ENCODE measurements around the gene ZNF687.

The ZNF687 gene

DNA sequence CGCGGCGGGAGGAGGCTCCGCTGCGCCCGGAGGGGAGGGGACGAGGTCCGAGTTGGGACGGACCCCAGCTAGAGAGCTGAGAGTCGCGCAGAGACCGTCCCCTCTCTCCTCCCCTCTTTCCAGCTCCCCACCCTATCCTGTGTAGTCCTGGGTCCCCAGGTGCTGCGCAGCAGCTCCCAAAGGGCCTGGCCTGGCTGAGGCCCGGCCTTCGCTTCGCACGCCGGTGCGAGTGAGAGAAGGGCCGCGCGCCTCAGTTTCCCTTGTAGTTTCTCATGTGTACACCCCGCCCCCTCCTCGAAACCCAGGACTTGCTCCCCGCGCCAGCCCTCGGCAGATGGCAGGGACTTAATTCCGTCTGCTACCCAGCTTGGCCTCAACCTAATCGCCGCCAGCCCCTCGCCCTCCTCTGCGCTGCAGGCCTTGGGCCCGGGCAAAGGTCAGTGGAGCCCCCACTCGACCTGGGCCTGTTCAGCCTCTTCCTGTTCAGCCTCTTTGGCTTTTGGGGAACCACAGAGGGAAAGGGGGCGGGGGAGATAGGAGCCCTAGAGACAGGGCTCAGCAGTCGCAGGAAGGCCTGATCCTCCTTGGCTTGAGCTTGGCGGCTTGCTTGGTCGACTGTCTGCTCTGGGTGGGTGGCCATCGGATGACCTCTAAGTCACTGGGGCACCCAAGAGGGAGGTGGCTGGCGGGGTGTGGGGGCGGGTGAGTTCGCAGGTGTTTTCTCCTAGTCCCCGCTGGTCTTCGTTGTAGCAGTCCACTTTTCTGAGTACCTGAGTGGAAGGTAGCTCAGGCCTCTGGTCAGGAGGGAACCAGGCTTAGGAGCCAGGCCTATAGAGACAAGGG is 1.0 kb downstream of the ZNF687 start:
- peak; percentile 19 to 52 for DNase-seq

DNA sequence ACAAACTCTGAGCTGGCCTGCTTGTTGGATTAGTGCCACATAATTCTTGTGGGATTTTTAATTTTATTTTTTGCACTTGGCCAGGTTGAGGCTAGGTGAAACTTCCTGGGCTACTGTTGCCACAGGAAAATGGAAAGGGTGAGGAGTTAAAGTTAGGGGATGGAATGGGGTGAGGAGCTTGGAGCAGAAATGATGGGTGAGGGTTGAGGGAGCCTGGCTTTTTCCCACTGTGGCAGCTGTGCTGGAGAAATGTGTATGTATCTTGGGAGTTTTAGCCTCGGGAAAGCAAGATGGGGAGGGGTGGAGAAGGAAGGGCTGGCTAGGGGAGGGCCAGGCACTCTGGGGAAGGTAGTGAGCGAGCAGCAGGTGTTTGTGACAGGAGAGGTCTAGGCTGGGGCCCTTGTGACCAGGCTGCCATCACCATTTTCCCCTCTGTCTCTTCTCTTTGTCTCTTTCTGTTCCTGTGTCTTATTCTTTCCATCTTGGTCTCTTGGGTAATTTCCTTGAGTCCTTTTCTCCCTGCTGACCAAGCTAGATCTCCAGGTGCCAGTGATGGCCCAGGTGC is 2.0 kb downstream of the ZNF687 start:
- DNase-seq: no peak

DNA sequence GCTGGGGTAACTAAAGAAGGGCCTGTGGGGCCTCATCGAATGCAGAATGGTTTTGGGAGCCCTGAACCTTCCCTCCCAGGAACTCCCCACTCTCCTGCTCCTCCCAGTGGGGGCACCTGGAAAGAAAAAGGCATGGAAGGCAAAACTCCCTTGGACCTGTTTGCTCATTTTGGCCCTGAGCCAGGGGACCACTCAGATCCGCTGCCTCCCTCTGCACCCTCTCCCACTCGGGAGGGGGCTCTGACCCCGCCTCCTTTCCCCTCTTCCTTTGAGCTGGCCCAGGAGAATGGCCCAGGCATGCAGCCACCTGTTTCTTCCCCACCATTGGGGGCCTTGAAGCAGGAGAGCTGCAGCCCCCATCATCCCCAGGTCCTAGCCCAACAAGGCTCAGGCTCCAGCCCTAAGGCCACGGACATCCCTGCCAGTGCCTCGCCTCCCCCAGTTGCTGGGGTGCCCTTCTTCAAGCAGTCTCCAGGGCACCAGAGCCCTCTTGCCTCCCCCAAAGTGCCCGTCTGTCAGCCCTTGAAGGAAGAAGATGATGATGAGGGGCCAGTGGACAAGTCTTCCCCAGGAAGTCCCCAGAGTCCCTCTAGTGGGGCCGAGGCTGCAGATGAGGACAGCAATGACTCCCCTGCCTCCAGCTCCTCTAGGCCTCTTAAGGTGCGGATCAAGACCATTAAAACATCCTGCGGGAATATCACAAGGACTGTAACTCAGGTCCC is 4.7 kb downstream of the ZNF687 start:
- no peak for DNase-seq

DNA sequence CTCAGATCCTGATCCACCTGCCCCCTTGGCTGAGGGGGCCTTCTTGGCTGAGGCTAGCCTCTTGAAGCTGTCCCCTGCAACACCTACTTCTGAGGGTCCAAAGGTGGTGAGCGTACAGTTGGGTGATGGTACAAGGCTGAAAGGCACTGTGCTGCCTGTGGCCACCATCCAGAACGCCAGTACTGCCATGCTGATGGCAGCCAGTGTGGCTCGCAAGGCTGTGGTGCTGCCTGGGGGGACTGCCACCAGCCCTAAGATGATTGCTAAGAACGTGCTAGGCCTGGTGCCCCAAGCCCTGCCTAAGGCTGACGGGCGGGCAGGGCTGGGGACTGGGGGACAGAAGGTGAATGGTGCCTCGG is 5.2 kb downstream of the ZNF687 start:
- no peak for DNase-seq

DNA sequence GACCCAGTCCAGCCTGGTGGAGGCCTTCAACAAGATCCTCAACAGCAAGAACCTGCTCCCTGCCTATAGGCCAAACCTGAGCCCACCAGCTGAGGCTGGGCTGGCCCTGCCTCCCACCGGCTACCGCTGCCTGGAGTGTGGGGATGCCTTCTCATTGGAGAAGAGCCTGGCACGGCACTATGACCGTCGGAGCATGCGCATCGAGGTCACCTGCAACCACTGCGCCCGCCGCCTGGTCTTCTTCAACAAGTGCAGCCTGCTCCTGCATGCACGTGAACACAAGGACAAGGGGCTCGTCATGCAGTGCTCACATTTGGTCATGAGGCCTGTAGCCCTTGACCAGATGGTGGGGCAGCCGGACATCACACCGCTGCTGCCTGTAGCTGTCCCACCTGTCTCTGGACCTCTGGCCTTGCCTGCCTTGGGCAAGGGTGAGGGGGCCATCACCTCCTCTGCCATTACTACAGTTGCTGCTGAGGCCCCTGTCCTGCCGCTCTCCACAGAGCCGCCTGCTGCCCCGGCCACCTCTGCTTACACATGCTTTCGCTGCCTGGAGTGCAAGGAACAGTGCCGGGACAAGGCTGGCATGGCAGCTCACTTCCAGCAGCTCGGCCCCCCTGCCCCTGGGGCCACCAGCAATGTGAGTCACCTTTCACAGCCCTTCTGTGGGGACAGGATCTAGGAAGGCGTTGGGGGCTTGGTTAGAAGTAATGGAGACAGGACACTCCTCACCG is 5.8 kb downstream of the ZNF687 start:
- DNase-seq: no peak

DNA sequence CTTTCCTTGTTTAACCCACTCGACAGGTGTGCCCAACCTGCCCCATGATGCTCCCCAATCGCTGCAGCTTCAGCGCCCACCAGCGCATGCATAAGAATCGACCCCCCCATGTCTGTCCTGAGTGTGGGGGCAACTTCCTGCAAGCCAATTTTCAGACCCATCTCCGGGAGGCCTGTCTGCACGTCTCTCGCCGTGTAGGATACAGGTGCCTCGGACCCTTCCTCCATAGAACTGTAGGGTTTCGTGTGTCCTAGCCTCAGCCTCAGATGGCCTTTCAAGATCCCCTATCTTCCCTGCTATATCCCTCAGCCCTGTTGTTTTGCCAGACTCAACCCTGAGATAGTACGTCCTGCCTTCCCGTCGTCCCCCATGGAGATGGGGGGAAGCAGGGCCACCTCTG is 6.4 kb downstream of the ZNF687 start:
- no peak for DNase-seq

DNA sequence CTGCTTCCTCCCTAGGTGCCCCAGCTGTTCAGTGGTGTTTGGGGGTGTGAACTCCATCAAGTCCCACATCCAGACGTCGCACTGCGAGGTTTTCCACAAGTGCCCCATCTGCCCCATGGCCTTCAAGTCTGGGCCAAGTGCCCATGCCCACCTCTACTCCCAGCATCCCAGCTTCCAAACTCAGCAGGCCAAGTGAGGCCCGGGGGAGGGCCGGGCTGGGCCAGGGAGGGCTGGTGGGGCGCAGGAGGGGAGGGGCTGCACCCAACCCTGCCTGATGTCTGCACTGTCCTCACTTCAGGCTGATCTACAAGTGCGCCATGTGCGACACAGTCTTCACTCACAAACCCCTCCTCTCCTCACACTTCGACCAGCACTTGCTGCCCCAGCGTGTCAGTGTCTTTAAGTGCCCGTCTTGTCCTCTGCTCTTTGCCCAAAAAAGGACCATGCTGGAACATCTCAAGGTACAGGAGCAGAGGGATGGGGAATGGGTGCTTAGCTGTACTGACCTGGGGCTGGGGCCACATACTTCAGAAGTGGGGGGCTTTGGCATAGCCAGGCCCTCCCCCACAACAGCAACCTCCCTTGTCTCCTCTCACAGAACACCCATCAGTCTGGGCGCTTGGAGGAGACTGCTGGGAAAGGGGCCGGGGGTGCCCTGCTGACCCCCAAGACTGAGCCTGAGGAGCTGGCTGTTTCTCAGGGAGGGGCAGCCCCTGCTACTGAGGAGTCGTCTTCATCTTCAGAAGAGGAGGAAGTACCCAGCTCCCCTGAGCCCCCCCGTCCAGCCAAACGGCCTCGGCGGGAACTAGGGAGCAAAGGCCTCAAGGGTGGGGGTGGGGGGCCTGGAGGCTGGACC is 7.2 kb downstream of the ZNF687 start:
- DNase-seq: no peak

DNA sequence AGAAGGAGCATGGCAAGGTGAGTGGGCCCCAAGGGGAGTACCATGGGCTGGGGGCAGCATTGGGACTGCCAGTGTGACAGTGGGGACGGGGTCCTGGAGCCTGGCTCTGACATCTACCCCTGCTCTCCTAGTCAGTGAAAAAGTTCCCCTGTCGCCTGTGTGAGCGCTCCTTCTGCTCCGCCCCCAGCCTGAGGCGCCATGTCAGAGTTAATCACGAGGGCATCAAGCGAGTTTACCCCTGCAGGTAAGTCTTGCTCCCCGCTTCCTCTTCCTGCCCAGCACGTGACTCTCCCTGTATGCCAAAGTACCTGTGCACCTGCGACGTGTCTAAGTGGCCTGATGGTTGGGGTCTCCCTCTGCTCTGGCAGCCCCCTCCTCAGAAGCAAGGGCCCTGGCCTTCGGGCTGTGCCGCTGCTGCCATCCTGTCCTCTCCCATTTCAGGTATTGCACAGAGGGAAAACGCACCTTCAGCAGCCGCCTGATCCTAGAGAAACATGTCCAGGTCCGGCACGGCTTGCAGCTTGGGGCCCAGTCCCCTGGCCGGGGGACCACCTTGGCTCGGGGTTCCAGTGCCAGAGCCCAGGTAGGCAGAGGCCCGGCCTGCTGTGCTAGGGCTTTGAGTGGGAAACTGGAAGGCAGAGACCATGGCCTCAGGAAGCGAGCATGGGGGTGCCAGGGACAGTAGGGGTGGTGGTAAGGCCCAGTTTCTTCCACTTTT is 8.1 kb downstream of the ZNF687 start:
- DNase-seq: no peak

DNA sequence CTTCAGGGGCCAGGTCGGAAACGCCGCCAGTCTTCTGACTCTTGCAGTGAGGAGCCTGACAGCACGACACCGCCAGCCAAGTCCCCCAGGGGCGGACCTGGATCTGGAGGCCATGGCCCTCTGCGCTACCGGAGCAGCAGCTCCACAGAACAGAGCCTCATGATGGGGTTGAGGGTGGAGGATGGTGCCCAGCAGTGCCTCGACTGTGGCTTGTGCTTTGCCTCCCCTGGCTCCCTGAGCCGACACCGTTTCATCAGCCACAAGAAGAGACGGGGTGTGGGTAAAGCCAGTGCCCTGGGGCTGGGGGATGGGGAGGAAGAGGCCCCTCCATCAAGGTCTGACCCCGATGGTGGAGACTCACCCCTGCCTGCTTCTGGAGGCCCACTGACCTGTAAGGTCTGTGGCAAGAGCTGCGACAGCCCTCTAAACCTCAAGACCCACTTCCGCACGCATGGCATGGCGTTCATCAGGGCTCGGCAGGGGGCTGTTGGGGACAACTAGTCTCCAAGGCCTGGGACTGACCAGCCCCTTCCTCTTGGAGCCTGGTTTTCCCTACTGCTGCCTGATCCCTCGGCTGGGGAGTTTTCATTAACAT is 8.7 kb downstream of the ZNF687 start:
- no peak for DNase-seq

DNA sequence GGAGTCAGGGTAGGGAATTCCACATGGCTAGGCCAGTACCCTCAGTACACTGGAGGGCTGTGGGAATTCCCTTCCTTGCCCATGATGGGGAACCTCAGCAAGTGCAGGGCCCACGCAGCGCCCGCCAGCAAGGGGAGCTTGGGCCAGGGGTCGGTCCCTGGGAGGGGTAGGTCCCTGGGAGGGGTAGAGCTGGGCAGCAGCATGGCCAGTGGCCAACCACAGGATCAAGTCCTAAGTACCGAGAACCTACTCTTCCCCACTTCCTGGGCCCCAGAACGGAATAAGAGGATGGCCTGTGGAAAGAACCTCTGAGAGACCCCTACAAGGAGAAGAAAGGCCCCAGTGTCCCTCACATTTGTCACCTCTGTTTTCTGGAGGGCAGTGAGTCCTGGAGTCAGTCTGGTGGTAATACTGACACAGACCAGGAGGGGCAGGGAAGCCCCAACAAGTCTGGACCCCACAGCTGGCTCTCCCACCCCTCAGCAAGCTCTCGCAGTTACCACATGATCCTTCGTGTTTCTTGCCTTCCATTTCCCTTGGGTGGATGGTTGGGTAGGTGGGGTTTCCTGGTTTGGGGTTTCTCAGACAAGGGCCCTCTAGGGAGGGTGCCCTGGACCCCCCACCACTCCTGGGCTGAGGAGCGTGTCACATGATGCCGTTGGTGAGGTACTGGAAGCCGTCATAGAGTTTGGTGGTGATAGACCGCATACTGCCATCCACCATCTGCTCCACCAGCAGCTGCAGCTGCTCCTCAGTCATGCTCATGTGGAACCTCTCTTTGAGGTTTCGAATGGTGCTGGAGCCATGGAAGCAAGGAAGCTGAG is 10.3 kb downstream of the ZNF687 start:
- DNase-seq: peak in 1 of 2 donors; percentile 15

DNA sequence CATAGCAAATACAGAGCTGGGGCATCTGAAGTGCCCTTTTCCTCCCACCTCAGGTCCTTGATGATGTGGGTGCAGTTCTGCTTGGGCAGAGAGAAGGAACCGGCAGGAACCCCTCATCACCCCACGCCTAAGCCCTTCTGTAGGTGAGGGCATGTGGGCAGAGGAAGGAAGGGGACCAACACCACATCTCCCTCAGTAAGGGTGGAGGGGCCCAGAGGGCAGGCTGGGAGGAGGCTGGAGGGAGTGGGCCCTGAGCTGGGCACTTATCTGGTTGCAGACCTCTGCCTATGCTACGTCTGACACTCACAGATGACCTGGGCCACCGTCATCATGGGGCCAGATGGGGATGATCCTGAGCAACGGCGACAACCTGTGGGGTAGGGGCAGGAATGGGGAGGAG is 11.0 kb downstream of the ZNF687 start:
- DNase-seq: no peak

DNA sequence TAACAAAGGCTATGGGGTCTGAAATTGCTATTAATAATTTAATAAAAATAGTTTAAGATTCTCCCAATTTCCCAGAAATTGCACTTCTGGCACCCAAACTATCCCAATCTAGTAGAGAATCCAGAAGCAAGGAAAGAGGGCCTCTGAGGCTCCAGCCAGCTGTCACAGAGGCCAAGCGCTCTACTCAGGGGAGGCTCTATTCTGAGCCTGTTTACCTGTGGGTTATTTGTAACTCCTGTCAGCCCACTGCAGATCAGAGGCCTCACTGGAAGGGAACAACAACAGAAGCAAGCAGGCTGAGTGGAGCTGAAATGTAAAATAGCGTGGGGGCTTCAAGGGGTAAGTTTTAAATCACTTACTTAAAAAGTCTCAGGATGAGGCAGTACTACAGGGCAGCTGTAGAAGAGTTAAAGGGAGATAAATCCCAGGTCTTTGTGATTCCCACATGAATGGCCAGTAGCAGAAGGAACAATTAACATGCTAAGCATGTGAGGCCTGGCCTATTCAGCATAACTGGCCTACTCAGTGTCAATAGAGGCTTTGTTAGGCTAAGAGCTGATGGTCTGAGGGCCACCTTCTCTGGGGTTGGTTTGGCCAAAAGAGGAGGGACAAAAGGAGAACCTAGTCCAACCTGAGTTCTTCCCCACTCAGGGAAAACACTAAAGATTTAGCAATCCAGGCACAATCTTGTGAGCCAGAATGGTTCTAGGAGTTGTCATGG is 12.8 kb downstream of the ZNF687 start:
- DNase-seq: no peak

DNA sequence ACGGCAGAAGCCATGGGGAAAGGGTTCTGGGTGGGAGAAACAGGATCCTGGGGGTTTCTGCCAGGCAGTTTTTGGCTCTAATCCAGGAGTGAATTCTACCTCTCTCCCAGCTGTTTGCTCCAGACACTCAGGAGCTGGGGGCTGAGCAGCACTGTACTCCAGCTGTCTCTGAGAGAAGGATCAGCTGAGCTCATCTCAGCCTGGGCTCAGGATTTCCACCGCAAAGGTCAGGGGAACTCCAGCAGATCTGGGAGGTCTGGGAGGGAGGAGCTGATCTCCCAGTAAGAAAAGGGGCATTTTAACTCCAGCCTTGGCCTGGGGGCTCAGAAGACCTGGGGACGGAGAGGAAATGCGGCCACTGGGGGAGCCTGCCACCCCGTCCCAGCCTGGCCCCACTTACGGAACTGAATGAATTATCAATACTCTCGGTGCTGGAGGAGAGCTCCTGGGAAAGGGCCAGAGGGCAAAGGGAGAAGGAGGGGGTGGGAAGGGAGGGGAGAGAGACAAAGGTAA is 27.8 kb downstream of the ZNF687 start:
- no peak for DNase-seq

DNA sequence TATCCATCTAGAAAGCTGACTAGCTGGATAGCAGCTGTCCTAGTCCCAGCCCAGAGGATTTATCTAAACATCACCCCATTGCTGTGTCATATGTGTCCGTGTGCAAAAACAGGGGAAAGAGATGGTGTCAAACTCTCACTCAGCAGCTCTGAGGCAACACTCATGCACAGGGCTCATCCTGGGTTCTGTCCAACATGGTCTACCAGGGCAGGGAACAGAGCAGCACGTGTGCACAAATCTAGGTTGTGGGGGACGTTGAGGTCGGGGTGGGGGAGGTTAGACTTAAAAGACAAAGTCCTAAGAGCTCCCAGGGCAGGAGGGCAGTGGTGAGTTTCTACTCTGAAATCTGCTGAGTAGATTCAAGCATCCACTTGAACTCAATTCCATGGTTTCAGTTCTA is 28.9 kb downstream of the ZNF687 start:
- no peak for DNase-seq

DNA sequence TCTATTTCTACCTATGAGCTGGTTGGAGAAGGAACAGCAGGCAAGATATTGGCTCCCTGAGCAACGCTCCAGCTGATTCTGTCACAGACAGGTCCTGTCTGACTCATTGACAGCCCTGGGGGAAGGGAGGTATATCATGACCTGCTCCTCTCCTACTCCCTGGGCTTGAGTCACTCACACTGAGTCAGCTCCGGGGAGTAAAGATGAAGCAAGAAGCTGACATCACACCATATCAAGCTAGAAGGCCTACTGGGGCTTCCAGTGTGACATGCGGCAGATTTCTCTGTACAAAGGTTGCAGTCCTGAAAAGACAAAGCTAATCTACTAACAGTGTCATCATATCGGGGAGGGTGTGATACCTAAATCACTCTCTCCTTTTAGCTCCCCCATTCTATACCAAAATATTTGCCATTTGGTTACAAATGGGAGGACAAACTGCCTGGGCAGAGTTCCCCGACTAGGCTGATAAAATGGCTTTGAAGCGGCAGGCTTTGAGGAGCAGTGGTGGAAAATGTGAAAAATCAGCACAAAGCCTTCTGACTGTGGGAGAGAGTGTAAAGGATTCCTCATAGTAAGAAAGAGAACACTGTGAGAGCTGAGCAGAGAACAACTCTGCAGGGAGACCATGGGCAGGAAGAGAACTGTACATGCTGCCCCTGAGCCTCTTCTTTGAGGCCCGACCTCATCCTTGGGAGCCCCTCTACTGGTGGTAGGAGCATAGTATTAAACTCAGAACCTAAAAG is 29.7 kb downstream of the ZNF687 start:
- peak; percentile 34 to 81 for DNase-seq

DNA sequence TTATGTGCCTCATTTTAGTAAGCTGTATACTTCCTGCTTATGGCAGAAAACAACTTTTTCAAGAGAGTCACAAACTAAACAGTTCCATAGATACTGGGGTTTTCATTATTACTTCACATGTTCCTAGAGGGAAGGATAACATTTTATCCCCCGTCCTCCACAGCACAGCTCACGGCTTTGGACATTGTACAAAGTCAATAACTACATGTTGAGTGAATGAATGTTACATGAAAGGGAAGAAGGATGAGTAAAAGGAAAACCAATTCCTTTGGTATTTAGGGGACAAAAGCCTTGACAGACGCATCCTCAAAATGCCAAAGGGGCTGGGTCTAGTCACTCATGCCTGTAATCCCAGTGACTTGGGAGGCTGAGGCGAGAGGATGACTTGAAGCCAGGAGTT is 30.3 kb downstream of the ZNF687 start:
- no peak for DNase-seq

DNA sequence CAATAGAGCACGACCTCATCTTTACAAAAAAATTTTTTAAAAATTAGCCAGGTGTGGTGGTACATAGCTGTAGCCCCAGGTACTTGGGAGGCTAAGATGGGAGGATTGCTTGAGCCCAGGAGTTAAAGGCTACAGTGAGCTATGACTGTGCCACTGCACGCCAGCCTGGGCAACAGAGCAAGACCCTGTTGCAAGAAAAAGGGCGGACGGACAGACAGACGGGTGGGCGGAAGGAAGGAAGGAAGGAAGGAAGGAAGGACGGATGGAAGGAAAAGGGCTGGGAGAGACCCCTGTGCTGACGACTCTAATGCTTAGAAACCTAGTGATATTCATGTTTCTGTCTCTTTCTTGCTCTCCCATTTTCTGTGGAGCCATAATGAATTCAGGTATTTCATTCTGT is 30.7 kb downstream of the ZNF687 start:
- DNase-seq: no peak

DNA sequence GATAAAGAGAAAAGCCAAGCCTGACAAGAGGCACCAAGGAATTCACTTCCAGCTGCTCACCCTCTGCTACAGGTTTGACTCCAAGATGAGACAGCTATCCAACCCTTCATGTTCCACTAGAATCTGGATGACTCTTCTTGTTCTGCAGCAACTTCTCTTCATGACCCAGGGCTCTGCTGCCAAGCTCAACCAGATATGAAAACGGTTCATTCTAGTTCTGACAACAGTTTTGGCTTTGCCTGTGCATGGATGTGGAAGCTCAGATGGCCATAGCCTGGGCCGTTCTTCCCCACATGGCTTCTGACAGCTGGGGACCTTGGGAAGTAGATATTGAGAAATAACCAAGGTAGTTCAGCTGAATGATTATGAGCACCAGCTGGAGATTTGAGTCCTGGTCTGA is 31.4 kb downstream of the ZNF687 start:
- no peak for DNase-seq
